Effector memory CD4-positive, alpha-beta T cell (primary cell): ENCODE data around the gene ZFX.

Experiments used
- DNase-seq, 3 donors: peaks; one replicate each; pipeline ENCODE4 v3.0.0-alpha.2; 2020
- H3K27ac ChIP-seq: 2 replicates; pipeline ENCODE4 v1.7.0; 2013; ENCODE audit warnings: mild to moderate bottlenecking, low read length, moderate library complexity; ENCODE audit not compliant: insufficient read depth, poor library complexity, severe bottlenecking
- H3K27me3 ChIP-seq: replicated peaks from 2 replicates; pipeline ENCODE4 v1.7.0; 2013; ENCODE audit warnings: mild to moderate bottlenecking, low read length; ENCODE audit not compliant: insufficient read depth, control insufficient read depth, poor library complexity, severe bottlenecking
- H3K36me3 ChIP-seq: 2 replicates; pipeline ENCODE4 v1.7.0; 2013; ENCODE audit warnings: mild to moderate bottlenecking, low read length, moderate library complexity; ENCODE audit not compliant: control insufficient read depth, insufficient read depth
- H3K4me1 ChIP-seq: 2 replicates; pipeline ENCODE4 v1.7.0; 2013; ENCODE audit warnings: low read length, mild to moderate bottlenecking; ENCODE audit not compliant: control insufficient read depth, insufficient read depth, poor library complexity, severe bottlenecking
- H3K4me3 ChIP-seq: 2 replicates; pipeline ENCODE4 v1.7.0; 2013; ENCODE audit warnings: low read length, low read depth, mild to moderate bottlenecking; ENCODE audit not compliant: insufficient read depth, poor library complexity, severe bottlenecking
- H3K9me3 ChIP-seq: 2 replicates; pipeline ENCODE4 v1.7.0; 2013; ENCODE audit warnings: mild to moderate bottlenecking, low read length, moderate library complexity; ENCODE audit not compliant: control insufficient read depth

ZFX gene

DNA sequence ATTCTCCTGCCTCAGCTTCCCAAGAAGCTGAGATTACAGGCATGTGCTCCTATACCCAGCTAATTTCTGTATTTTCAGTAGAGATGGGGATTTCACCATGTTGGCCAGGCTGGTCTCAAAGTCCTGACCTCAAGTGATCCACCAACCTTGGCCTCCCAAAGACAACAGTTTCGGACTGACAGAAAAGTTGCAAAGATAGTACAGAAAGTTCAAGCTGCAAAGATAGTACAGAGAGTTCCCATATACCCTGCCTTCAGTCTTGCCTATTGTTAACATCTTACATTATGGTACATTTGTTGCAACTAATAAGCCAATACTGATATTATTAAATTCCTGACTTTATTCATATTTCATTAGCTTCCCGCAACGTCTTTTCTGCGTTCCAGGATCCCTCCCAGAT lies 98.5 kb downstream of the ZFX start:
- Histone ChIP-seq H3K4me3 (no peak overlapping the region), H3K27me3 (no peaks in the 10 kb centered on the region), H3K27ac (no peak overlapping the region), H3K9me3 (no peaks in the 10 kb centered on the region), H3K4me1 (no peaks in the 10 kb centered on the region), H3K36me3 (no peaks in the 10 kb centered on the region)
- DNase-seq: no peak

GRCh38 chrX:24253030-24253429 lies 103.5 kb downstream of the ZFX start:
- no peaks in the 10 kb centered on the region for H3K9me3 ChIP-seq
- no peaks in the 10 kb centered on the region for H3K4me1 ChIP-seq
- no peaks in the 10 kb centered on the region for H3K27me3 ChIP-seq
- no peak overlapping the region for H3K4me3 ChIP-seq
- no peak overlapping the region for H3K27ac ChIP-seq
- no peak for DNase-seq
- H3K36me3 ChIP-seq: no peaks in the 10 kb centered on the region

DNA sequence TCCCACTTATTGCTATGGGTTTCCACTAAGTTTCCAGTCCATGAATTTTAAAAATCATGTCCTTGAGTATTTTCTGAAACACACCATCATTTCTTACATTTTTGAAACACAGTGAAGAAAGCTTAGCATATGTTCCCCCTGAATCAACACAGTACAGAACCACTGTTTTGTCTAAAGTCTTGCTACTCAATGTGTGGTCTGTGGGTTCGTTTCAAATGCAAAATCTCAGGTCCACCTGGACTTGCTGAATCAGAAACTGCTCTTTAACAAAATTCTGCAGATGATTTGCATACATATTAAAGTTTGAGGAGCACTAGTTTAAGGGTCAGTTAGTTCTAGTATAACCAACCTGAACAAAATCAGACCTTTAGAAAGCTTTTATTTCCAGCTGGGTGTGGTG lies 103.9 kb downstream of the ZFX start:
- Histone ChIP-seq H3K27ac (no peak overlapping the region), H3K36me3 (no peaks in the 10 kb centered on the region), H3K27me3 (no peaks in the 10 kb centered on the region), H3K9me3 (no peaks in the 10 kb centered on the region), H3K4me1 (no peaks in the 10 kb centered on the region), H3K4me3 (no peak overlapping the region)
- no peak for DNase-seq

- Histone ChIP-seq H3K9me3 (no peaks in the 10 kb centered on the region), H3K36me3 (no peaks in the 10 kb centered on the region)
Observed at GRCh38 chrX:24257011-24257410, 107.5 kb downstream of the ZFX start.

DNA sequence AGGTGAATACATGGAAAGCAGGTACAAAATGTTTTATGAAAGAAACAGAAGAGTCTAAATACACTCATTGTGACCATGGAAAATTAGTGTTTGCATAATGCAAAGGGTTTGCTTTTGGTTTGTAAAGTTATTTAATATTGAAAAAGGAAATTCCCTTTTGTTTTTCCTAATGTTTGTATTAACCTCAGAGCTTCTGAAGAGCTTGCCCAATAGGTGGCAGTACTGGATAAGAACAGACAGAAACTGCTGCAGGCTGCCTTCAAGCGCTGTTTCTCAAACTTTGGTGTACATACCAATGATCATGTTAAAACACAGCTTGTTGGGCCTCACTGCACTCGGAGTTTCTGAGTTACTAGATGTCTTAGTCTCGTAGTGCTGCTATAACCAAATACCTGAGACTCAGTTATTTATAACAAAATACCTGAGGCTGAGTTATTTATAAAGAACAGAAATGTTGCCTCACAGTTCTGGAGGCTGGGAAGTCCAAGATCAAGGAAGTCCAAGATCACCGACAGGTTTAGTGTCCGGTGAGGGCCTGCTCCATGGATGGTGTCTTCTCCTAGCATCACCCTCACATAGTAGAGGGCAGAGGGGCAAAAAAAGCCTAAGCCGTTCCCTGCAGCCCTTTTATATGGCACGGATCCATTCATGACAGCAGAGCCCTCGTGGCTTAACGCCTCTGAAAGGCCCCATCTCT lies 110.2 kb downstream of the ZFX start:
- Histone ChIP-seq H3K9me3 (no peaks in the 10 kb centered on the region), H3K4me1 (no peaks in the 10 kb centered on the region), H3K36me3 (no peaks in the 10 kb centered on the region), H3K4me3 (no peak overlapping the region), H3K27me3 (no peaks in the 10 kb centered on the region), H3K27ac (no peak overlapping the region)
- no peak for DNase-seq

More at GRCh38 chrX:24257011-24257410, 107.5 kb downstream of the ZFX start:
- no peak overlapping the region for H3K27ac ChIP-seq
- H3K27me3 ChIP-seq: no peaks in the 10 kb centered on the region
- H3K4me1 ChIP-seq: no peaks in the 10 kb centered on the region
- no peak for DNase-seq
- H3K4me3 ChIP-seq: no peak overlapping the region

DNA sequence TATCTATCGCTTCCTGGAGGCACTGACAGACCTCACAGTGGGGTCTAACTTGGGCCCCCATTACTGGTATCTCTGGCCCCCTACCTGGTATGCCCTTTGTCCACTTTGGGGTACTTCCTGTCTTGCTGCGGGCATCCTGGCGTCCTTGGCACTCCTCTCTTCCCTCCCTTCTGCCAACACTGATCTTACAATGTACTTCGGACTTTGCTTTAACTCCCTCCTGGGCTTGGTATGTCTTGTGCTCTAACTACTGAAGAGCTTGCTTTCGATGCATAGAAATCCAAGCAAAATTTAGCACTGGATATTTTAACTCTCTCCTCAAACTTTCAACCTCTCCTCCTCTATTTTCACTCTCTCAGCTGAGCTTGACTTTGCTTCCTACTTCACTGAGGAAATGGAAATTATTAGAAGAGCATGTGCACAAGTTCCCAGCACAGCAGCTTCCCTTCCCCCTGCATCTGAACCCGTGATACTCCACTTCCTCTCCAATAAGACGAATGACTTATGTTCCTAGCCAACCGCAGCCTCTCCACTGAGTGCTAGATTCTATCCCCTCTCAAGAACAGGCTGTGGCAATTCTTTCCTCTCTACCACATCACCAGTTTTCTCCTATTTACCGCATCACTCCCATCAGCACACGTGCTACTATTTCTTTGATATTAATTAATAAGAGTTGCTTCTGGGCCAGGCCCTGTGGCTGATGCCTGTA lies 111.5 kb downstream of the ZFX start:
- no peak overlapping the region for H3K4me3 ChIP-seq
- no peaks in the 10 kb centered on the region for H3K36me3 ChIP-seq
- H3K4me1 ChIP-seq: no peaks in the 10 kb centered on the region
- no peaks in the 10 kb centered on the region for H3K27me3 ChIP-seq
- no peaks in the 10 kb centered on the region for H3K9me3 ChIP-seq
- H3K27ac ChIP-seq: no peak overlapping the region
- DNase-seq: no peak

GRCh38 chrX:24262309-24262708 lies 112.8 kb downstream of the ZFX start:
- Histone ChIP-seq H3K4me3 (no peak overlapping the region), H3K9me3 (no peaks in the 10 kb centered on the region), H3K4me1 (no peaks in the 10 kb centered on the region), H3K27ac (no peak overlapping the region), H3K27me3 (no peaks in the 10 kb centered on the region), H3K36me3 (no peaks in the 10 kb centered on the region)
- DNase-seq: no peak

DNA sequence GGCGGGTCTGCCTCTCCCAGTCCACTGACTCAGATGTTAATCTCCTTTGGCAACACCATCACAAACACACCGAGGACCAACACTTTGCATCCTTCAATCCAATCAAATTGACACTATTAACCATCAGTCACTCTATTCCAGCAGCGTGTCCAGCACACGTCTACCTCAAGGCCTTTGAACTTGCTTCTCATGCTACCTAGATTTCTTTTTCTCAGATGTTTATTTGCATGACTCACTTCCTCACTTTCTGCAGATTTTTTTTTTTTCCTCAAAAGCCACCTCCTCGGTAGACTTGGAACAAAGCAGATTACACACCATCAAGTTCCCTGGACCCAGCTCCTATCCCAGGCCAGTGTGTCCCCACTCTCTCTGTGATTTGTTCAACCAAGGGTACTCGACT lies 114.9 kb downstream of the ZFX start:
- DNase-seq: no peak
- Histone ChIP-seq H3K27me3 (no peaks in the 10 kb centered on the region), H3K36me3 (no peaks in the 10 kb centered on the region), H3K4me3 (no peak overlapping the region), H3K4me1 (no peaks in the 10 kb centered on the region), H3K9me3 (no peaks in the 10 kb centered on the region), H3K27ac (no peak overlapping the region)
